SU-DHL-6 (cell line): ENCODE results near the gene PPP6R1.

ENCODE experiments used
- CTCF ChIP-seq: fragments of 200-600 bp; sonication (generic); IDR thresholded peaks from one replicate; pipeline ENCODE4 v1.5.1; 2017; ENCODE audit warnings: antibody characterized with exemption, mild to moderate bottlenecking, low read length, moderate library complexity; ENCODE audit not compliant: insufficient read depth, poor library complexity, severe bottlenecking
- EZH2phosphoT487 ChIP-seq: fragments of 200-600 bp; sonication (generic), shearing (Covaris generic); conservative IDR thresholded peaks from 2 replicates; pipeline ENCODE4 v1.6.1; 2018; ENCODE audit warnings: mild to moderate bottlenecking, antibody characterized with exemption, low read length, moderate library complexity, mixed read lengths

DNA sequence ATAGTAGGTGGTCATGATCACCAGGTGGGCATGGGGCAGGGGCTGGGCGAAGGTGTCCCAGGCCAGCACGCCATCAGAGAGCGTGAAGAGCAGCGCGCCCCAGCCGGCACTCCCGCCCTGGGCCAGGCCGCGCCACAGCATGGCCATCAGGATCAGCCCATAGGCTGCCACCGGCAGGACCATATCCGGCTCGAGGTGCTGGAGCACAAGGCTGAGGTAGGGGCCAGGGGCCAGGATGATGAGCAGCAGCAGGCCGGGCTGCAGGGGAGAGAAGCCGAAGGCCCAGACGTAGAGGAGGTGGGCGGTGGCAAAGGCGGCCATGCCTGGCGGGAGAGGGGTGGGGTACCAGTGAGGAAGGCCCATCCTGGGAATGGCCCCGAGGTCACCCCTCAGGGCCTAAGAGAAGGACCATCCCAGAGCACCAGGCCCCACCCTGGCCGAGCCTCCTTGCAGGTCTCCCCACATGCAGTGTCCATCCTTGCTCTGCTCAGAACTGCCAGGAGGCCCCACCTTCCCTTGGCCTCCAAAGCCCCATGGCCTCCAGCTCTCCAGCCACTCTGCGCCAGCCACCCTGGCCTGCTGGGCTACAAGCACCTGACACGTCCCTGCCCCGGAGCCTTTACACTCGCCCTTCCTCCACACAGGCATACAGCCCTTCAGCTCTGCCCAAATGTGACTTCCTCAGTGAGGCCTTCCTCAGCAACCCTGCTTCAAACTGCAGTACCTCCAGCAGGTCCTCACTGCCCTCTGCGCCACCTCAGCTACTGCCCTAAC, 31.4 kb downstream of the PPP6R1 start:
- TF ChIP-seq CTCF (no peak), EZH2phosphoT487 (no peak)
